ENCODE measurements around the gene FYCO1. TPM values are rescaled to one million over a fixed set of nuclear protein-coding genes. Genes with fewer than 3 reads are reported as not detected.

Gene FYCO1
- total RNA-seq, 2 donors from 2014 or later = 23.5 to 32.8 TPM

- no peak for ATAC-seq
- intact Hi-C loops (cut with DNase I, micrococcal nuclease) = no loop called here
- DNase-seq = no peak
Measured at GRCh38 chr3:45950686-45951600, 44.7 kb downstream of the FYCO1 start.

- intact Hi-C loops (cut with DNase I, micrococcal nuclease) = no loop called here
- no peak for DNase-seq
- ATAC-seq = no peak
Measured at GRCh38 chr3:45950131-45950530, 45.5 kb downstream of the FYCO1 start.

GRCh38 chr3:45949432-45949831, 46.2 kb downstream of the FYCO1 start:
- intact Hi-C loops (cut with DNase I, micrococcal nuclease) = no loop called here
- DNase-seq (no peak), ATAC-seq (no peak)

- DNase-seq = no peak
- intact Hi-C loops (cut with DNase I, micrococcal nuclease) = no loop called here
- no peak for ATAC-seq
Measured at GRCh38 chr3:45948881-45949280, 46.7 kb downstream of the FYCO1 start.

GRCh38 chr3:45948311-45948781, 47.3 kb downstream of the FYCO1 start:
- intact Hi-C loops (cut with DNase I, micrococcal nuclease) = no loop called here
- no peak for DNase-seq
- ATAC-seq = no peak

- ATAC-seq (no peak), DNase-seq (no peak)
- intact Hi-C loops (cut with DNase I, micrococcal nuclease) = no loop called here
Measured at GRCh38 chr3:45947361-45947760, 48.3 kb downstream of the FYCO1 start.

- no peak for ATAC-seq
- no peak for DNase-seq
- intact Hi-C loops (cut with DNase I, micrococcal nuclease) = no loop called here
Measured at GRCh38 chr3:45946875-45947274, 48.7 kb downstream of the FYCO1 start.

GRCh38 chr3:45946307-45946706, 49.3 kb downstream of the FYCO1 start:
- DNase-seq (no peak), ATAC-seq (no peak)
- intact Hi-C loops (cut with DNase I, micrococcal nuclease) = no loop called here

- intact Hi-C loops (cut with DNase I, micrococcal nuclease) = no loop called here
- ATAC-seq = no peak
- DNase-seq = no peak
Measured at GRCh38 chr3:45944830-45945620, 50.6 kb downstream of the FYCO1 start.

GRCh38 chr3:45943207-45943846, 52.3 kb downstream of the FYCO1 start, which contains the start of gene CXCR6:
TSS of gene CXCR6 (plus strand) at chr3:45943464. CDS start at chr3:45946482, 3,018 bp downstream.
- intact Hi-C loops (cut with DNase I, micrococcal nuclease) = no loop called here
- no peak for DNase-seq
- no peak for ATAC-seq

GRCh38 chr3:45942051-45942825, 53.4 kb downstream of the FYCO1 start:
- DNase-seq (no peak), ATAC-seq (no peak)
- intact Hi-C loops (cut with DNase I, micrococcal nuclease) = no loop called here

- DNase-seq = no peak
- intact Hi-C loops (cut with DNase I, micrococcal nuclease) = no loop called here
- no peak for ATAC-seq
Measured at GRCh38 chr3:45940781-45941365, 54.8 kb downstream of the FYCO1 start.

GRCh38 chr3:45940004-45940780, 55.4 kb downstream of the FYCO1 start:
- no peak for DNase-seq
- intact Hi-C loops (cut with DNase I, micrococcal nuclease) = no loop called here
- ATAC-seq = no peak

GRCh38 chr3:45939341-45939771, 56.3 kb downstream of the FYCO1 start:
- no peak for DNase-seq
- ATAC-seq = peak; percentile 12
- intact Hi-C loops (cut with DNase I, micrococcal nuclease) = loop anchor here (2.0 to 10.0 kb wide), 3 partner anchors 138 to 435 kb away; partner anchors contain the start of gene CCR5 (in 1 of the 2)

GRCh38 chr3:45938864-45939263, 56.8 kb downstream of the FYCO1 start:
- peak; percentile 71 to 92 for DNase-seq
- peak; percentile 94 for ATAC-seq
- intact Hi-C loops (cut with DNase I, micrococcal nuclease) = loop anchor here (2.0 to 10.0 kb wide), 3 partner anchors 138 to 436 kb away; partner anchors contain the start of gene CCR5 (in 1 of the 2)

- intact Hi-C loops (cut with DNase I, micrococcal nuclease) = loop anchor here (2.0 to 10.0 kb wide), 3 partner anchors 139 to 437 kb away; partner anchors contain the start of gene CCR5 (in 1 of the 2)
- DNase-seq (no peak), ATAC-seq (no peak)
Measured at GRCh38 chr3:45938043-45938435, 57.6 kb downstream of the FYCO1 start.

Measured in left colon (tissue), 2 donors.